K562 (cell line): ENCODE results near the gene CEP128.

ENCODE experiments used
- KLF10 ChIP-seq: fragments of 250-450 bp; sonication (Bioruptor Pico); IDR thresholded peaks from 2 replicates; pipeline ENCODE4 v1.6.1; 2021; ENCODE audit warnings: matching md5 sums
- MCM2 ChIP-seq: fragments of 450-650 bp; IDR thresholded peaks from 2 replicates; pipeline ENCODE4 v1.6.1; 2017; ENCODE audit warnings: low read depth, mild to moderate bottlenecking
- MYC ChIP-seq, 2 experiments: fragments of 250-450 bp in 1 of 2; sonication (Bioruptor Pico) in 1 of 2; IDR thresholded peaks; 2 replicates each; pipeline versions ENCODE4 v1.5.1 to v1.6.1; 2012 to 2021; ENCODE audit warnings: low read depth in 2 of 2, borderline replicate concordance in 1 of 2, improper control_type of control experiment in 1 of 2, low read length in 1 of 2, mild to moderate bottlenecking in 1 of 2, moderate library complexity in 1 of 2
- PCBP2 ChIP-seq: fragments of 200-400 bp; formaldehyde crosslinking; IDR thresholded peaks from 2 replicates; pipeline ENCODE4 v1.6.1; 2018; ENCODE audit warnings: low read length, low read depth, mild to moderate bottlenecking, moderate library complexity; ENCODE audit not compliant: poor library complexity, severe bottlenecking
- ZKSCAN1 ChIP-seq: fragments of 150-350 bp; IDR thresholded peaks from 2 replicates; pipeline ENCODE4 v1.6.1; 2016; ENCODE audit warnings: low read depth, low read length
- ZNF239 ChIP-seq: fragments of 250-450 bp; sonication (Bioruptor Pico); IDR thresholded peaks from 2 replicates; pipeline ENCODE4 v1.4.0; 2020; ENCODE audit warnings: mild to moderate bottlenecking
- TF ChIP-seq, protein P1 (sequence below), 2 experiments: fragments of 450-650 bp; IDR thresholded peaks; 2 replicates each; pipeline ENCODE4 v1.6.1; 2016

DNA sequence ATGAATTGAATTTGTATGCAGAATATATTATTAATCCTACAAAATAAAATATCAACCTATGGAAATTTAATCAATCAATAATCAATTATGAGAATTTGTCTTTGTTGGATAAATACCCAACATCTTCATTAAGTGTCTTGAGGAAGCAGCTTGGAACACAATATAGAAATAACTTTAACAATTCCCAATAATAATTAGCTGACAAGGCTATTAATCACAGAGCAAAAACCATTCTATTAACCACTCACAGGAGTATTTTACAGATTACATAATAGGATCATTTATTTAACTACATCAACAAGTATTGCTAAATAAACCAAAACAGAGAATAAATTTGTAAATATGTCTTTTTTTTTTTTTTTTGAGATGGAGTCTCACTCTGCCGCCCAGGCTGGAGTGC is 190.3 kb downstream of the CEP128 start:
- TF ChIP-seq, protein P1, sequence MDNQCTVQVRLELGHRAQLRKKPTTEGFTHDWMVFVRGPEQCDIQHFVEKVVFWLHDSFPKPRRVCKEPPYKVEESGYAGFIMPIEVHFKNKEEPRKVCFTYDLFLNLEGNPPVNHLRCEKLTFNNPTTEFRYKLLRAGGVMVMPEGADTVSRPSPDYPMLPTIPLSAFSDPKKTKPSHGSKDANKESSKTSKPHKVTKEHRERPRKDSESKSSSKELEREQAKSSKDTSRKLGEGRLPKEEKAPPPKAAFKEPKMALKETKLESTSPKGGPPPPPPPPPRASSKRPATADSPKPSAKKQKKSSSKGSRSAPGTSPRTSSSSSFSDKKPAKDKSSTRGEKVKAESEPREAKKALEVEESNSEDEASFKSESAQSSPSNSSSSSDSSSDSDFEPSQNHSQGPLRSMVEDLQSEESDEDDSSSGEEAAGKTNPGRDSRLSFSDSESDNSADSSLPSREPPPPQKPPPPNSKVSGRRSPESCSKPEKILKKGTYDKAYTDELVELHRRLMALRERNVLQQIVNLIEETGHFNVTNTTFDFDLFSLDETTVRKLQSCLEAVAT (IDR thresholded peaks at IDR 0.05), result no peak
- no peak for TF ChIP-seq MYC (IDR thresholded peaks at IDR 0.05; ENCODE audit: low read depth, low read length)
- no peak for TF ChIP-seq MYC (CRISPR knock-in tag; IDR thresholded peaks at IDR 0.05; ENCODE audit: borderline replicate concordance, low read depth)
- no peak for TF ChIP-seq PCBP2
- TF ChIP-seq KLF10 (CRISPR knock-in tag), result no peak
- no peak for TF ChIP-seq MCM2
- TF ChIP-seq ZNF239 (CRISPR knock-in tag), result no peak
- no peak for TF ChIP-seq ZKSCAN1
